Endothelial cell of umbilical vein (primary cell): ENCODE data around the gene NBEAL2.

Experiments used
- CTCF ChIP-seq, 2 donors: IDR thresholded peaks; 1 replicate in 1 of 2; 2 replicates in 1 of 2; pipeline ENCODE4 v1.5.1; 2011; ENCODE audit warnings: low read length in 2 of 2, mild to moderate bottlenecking in 2 of 2, moderate library complexity in 2 of 2, control low read depth in 1 of 2, inconsistent platforms in 1 of 2, low read depth in 1 of 2; ENCODE audit not compliant: insufficient read depth in 1 of 2; ENCODE audit errors: extremely low read depth in 1 of 2
- EZH2 ChIP-seq: IDR thresholded peaks from 2 replicates; pipeline ENCODE4 v1.6.1; 2012; ENCODE audit warnings: borderline replicate concordance, low read depth, mild to moderate bottlenecking, moderate library complexity, low read length, inconsistent platforms; ENCODE audit not compliant: severe bottlenecking
- FOS ChIP-seq: IDR thresholded peaks from 2 replicates; pipeline ENCODE4 v1.6.1; 2011; ENCODE audit warnings: mild to moderate bottlenecking, low read length, moderate library complexity, borderline replicate concordance; ENCODE audit not compliant: insufficient read depth
- GATA2 ChIP-seq: IDR thresholded peaks from 2 replicates; pipeline ENCODE4 v1.7.0; 2011; ENCODE audit warnings: low read depth, mild to moderate bottlenecking, moderate library complexity, mixed read lengths, low read length; ENCODE audit not compliant: insufficient read length, insufficient read depth
- MAX ChIP-seq: IDR thresholded peaks from 2 replicates; pipeline ENCODE4 v1.6.1; 2011; ENCODE audit not compliant: insufficient read depth, insufficient read length
- MYC ChIP-seq: IDR thresholded peaks from one replicate; pipeline ENCODE4 v1.6.1; 2011; ENCODE audit warnings: mild to moderate bottlenecking, low read depth, low read length
- POLR2A ChIP-seq: IDR thresholded peaks from 2 replicates; pipeline ENCODE4 v1.6.1; 2012; ENCODE audit warnings: low read depth, mild to moderate bottlenecking, control low read depth, low read length
- POLR2AphosphoS5 ChIP-seq: IDR thresholded peaks from 2 replicates; pipeline ENCODE4 v1.6.1; 2012; ENCODE audit warnings: low read depth, mild to moderate bottlenecking, control low read depth, low read length, moderate library complexity; ENCODE audit not compliant: insufficient read depth

GRCh38 chr3:46953234-46954010 is 26.0 kb upstream of the NBEAL2 start:
- no peak for TF ChIP-seq POLR2AphosphoS5
- TF ChIP-seq CTCF (IDR thresholded peaks at IDR 0.05; ENCODE audit: extremely low read depth in 1 of 2, insufficient read depth in 1 of 2, low read depth in 1 of 2, low read length in 2 of 2) = no peak
- no peak for TF ChIP-seq EZH2
- no peak for TF ChIP-seq MAX
- no peak for TF ChIP-seq POLR2A
- TF ChIP-seq FOS = no peak
- TF ChIP-seq GATA2 = no peak
- no peak for TF ChIP-seq MYC
